ENCODE measurements around the gene ITPKC. TPM values are rescaled to one million over a fixed set of nuclear protein-coding genes. Genes with fewer than 3 reads are reported as not detected.

ITPKC gene
- total RNA-seq, 2 experiments from 2014 or later: 5.5 to 6.5 TPM

GRCh38 chr19:40700083-40700482 is 16.8 kb upstream of the ITPKC start:
- no peak overlapping the region for H3K4me3 ChIP-seq (ENCODE audit: low read depth, low read length, poor library complexity, severe bottlenecking)
- no peak overlapping the region for H3K27ac ChIP-seq (ENCODE audit: low read depth, low read length, poor library complexity, severe bottlenecking)
- H2AFZ ChIP-seq (ENCODE audit: low read length): no peak overlapping the region
- intact Hi-C loops (cut with micrococcal nuclease; ENCODE audit: unreplicated experiment): no loop called here
- H3K9me3 ChIP-seq (ENCODE audit: low read length): no peaks in the 10 kb centered on the region
- BruUV-seq (replicated peaks): no TSS peak
- H3K4me1 ChIP-seq (ENCODE audit: insufficient read depth, low read length, poor library complexity, severe bottlenecking): no peaks in the 10 kb centered on the region
- H4K20me1 ChIP-seq (ENCODE audit: insufficient read depth, low read length): no peaks in the 10 kb centered on the region
- no peaks in the 10 kb centered on the region for H3K79me2 ChIP-seq (ENCODE audit: insufficient read depth, low read depth, low read length)
- CTCF ChIA-PET (ENCODE audit: unreplicated experiment): no interaction called here
- H3K4me2 ChIP-seq (ENCODE audit: low read length): no peak overlapping the region
- no peaks in the 10 kb centered on the region for H3K9me2 ChIP-seq (ENCODE audit: insufficient read depth, low read length)
- H3K36me3 ChIP-seq (ENCODE audit: insufficient read depth, low read length): peaks cover 25% of the 10 kb centered on the region
- POLR2A ChIA-PET: no interaction called here
- no peak for DNase-seq (ENCODE audit: low spot score)
- TF ChIP-seq EZH2phosphoT487 (IDR thresholded peaks at IDR 0.05; ENCODE audit: borderline replicate concordance, low read depth, low read length) (no peak), CTCF (conservative IDR thresholded peaks at IDR 0.05; ENCODE audit: low read length) (no peak)

- Histone ChIP-seq H3K4me1 (ENCODE audit: insufficient read depth, low read length, poor library complexity, severe bottlenecking) (no peaks in the 10 kb centered on the region), H3K4me2 (ENCODE audit: low read length) (no peak overlapping the region), H4K20me1 (ENCODE audit: insufficient read depth, low read length) (no peaks in the 10 kb centered on the region), H3K79me2 (ENCODE audit: insufficient read depth, low read depth, low read length) (no peaks in the 10 kb centered on the region), H3K27ac (ENCODE audit: low read depth, low read length, poor library complexity, severe bottlenecking) (no peak overlapping the region), H3K9me2 (ENCODE audit: insufficient read depth, low read length) (no peaks in the 10 kb centered on the region), H3K36me3 (ENCODE audit: insufficient read depth, low read length) (peaks cover 27% of the 10 kb centered on the region), H3K9me3 (ENCODE audit: low read length) (no peaks in the 10 kb centered on the region), H2AFZ (ENCODE audit: low read length) (no peak overlapping the region), H3K4me3 (ENCODE audit: low read depth, low read length, poor library complexity, severe bottlenecking) (no peak overlapping the region)
- CTCF ChIA-PET (ENCODE audit: unreplicated experiment): no interaction called here
- DNase-seq (ENCODE audit: low spot score): no peak
- TF ChIP-seq EZH2phosphoT487 (IDR thresholded peaks at IDR 0.05; ENCODE audit: borderline replicate concordance, low read depth, low read length) (no peak), CTCF (conservative IDR thresholded peaks at IDR 0.05; ENCODE audit: low read length) (no peak)
- POLR2A ChIA-PET: no interaction called here
- intact Hi-C loops (cut with micrococcal nuclease; ENCODE audit: unreplicated experiment): no loop called here
- BruUV-seq (replicated peaks): no TSS peak
These were observed 15.2 kb upstream of the ITPKC start for GRCh38 chr19:40701758-40702157.

- DNase-seq (ENCODE audit: low spot score): no peak
These were observed 14.4 kb upstream of the ITPKC start for GRCh38 chr19:40702337-40703012.

More at GRCh38 chr19:40702337-40703012, 14.4 kb upstream of the ITPKC start:
- peaks cover 28% of the 10 kb centered on the region for H3K36me3 ChIP-seq (ENCODE audit: insufficient read depth, low read length)
- no peak overlapping the region for H3K4me3 ChIP-seq (ENCODE audit: low read depth, low read length, poor library complexity, severe bottlenecking)
- no peaks in the 10 kb centered on the region for H3K9me2 ChIP-seq (ENCODE audit: insufficient read depth, low read length)
- no peak overlapping the region for H3K4me2 ChIP-seq (ENCODE audit: low read length)
- no peaks in the 10 kb centered on the region for H3K4me1 ChIP-seq (ENCODE audit: insufficient read depth, low read length, poor library complexity, severe bottlenecking)
- POLR2A ChIA-PET: no interaction called here
- no peaks in the 10 kb centered on the region for H4K20me1 ChIP-seq (ENCODE audit: insufficient read depth, low read length)
- no peak overlapping the region for H2AFZ ChIP-seq (ENCODE audit: low read length)
- intact Hi-C loops (cut with micrococcal nuclease; ENCODE audit: unreplicated experiment): no loop called here
- H3K9me3 ChIP-seq (ENCODE audit: low read length): no peaks in the 10 kb centered on the region
- no peak for TF ChIP-seq CTCF (conservative IDR thresholded peaks at IDR 0.05; ENCODE audit: low read length)
- no peak for TF ChIP-seq EZH2phosphoT487 (IDR thresholded peaks at IDR 0.05; ENCODE audit: borderline replicate concordance, low read depth, low read length)
- H3K27ac ChIP-seq (ENCODE audit: low read depth, low read length, poor library complexity, severe bottlenecking): no peak overlapping the region
- BruUV-seq (replicated peaks): no TSS peak
- no peaks in the 10 kb centered on the region for H3K79me2 ChIP-seq (ENCODE audit: insufficient read depth, low read depth, low read length)
- CTCF ChIA-PET (ENCODE audit: unreplicated experiment): no interaction called here
